CD4-positive, alpha-beta T cell treated with Interleukin-21 for 1 hour (primary cell): ENCODE results near the gene KANSL1L.
"Not testable (repeated sequence)": the region's sequence is repeated elsewhere in the genome, so short reads cannot be mapped to it uniquely, and the experiment has no call there.

Experiments used
- DNase-seq: peaks from one replicate; pipeline ENCODE4 v3.0.0-alpha.2; 2020

The KANSL1L gene, protein sequence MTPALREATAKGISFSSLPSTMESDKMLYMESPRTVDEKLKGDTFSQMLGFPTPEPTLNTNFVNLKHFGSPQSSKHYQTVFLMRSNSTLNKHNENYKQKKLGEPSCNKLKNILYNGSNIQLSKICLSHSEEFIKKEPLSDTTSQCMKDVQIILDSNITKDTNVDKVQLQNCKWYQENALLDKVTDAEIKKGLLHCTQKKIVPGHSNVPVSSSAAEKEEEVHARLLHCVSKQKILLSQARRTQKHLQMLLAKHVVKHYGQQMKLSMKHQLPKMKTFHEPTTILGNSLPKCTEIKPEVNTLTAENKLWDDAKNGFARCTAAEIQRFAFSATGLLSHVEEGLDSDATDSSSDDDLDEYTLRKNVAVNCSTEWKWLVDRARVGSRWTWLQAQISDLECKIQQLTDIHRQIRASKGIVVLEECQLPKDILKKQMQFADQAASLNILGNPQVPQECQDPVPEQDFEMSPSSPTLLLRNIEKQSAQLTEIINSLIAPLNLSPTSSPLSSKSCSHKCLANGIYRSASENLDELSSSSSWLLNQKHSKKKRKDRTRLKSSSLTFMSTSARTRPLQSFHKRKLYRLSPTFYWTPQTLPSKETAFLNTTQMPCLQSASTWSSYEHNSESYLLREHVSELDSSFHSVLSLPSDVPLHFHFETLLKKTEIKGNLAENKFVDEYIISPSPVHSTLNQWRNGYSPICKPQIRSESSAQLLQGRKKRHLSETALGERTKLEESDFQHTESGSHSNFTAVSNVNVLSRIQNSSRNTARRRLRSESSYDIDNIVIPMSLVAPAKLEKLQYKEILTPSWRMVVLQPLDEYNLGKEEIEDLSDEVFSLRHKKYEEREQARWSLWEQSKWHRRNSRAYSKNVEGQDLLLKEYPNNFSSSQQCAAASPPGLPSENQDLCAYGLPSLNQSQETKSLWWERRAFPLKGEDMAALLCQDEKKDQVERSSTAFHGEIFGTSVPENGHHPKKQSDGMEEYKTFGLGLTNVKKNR

DNA sequence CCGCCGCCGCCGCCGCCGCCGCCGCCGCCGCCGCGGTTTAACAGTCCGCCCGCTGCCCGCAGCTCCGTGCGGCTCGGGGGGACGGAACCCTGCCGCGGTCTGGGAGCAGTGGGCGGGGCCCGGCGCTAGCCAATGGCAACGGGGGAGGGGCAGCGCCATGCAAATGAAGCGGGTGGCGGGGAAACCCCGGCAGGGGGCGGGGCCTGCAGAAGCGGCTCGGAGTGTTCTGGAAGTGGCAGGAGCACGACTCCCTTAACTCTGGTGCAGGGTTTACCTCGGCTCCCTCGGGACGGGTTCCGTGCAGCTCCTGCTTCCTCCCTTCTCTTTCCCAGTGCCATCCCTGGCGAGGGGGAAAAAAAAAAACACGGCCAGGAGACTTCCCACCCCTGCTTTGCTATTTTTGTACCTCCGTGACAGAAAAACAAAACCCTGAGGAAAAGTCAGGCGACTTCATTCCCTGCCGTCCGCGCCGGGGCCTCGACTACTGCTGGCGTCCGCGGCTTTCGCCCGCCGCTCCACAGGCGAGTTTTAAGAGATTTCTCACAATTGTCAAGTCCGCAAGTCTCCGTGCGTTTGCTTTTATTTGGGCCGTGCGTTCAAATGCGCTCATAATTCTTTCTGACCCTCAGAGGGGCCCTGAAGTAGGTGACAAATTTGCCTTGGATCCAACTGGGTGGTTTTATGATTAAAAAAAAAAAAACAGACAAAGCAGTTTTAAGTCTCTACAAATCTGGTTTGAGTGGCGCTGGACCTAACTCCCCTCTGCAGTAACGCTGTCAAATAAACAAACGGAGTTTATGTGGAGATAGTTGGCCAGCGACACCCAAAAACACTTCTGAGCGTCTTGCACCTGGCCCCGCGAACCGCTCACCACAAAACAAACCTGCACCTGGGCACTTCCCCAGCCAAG, at the start of gene KANSL1L:
KANSL1L (minus strand) TSS at position 101 of the 910 bp plus-strand sequence. CDS start 16,827 bp downstream, outside the sequence.
- DNase-seq, result peak; percentile 96

DNA sequence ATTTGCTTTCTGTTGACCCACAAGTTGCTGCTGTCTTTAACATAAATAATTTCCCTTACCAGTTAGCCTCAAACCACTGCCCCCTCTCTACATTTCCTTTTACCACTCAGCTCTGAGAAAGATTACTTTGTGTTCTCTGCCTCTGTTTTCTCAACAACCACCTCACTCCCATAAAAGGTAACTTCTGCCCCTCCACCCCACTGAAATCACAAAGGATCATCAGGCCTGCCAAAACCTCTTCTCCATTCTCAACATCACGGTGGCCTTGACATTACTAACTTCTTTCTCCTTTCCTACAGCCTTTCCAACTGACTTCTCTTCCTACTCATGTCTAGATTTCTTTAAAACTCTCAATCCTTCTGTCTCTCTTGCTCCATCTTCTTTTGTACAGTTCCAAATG, 43.9 kb upstream of the KANSL1L start:
- DNase-seq, result no peak

DNA sequence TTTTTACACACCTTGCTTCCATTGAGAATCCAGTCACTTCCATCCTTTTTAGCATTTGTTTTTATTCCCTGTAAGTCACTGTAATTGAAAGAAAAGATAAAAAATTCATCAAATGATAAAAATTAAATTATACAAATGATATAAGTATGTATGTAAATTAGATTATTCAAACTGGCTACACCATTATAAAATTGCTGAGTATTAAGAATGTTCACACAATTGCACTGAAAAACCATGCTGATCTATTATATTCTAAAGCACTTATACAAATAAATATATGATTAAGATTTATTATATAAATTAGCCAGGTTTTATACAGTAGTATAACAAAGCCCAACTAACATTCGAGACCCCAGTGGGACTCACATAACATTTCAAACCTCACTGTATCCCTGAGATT, 39.0 kb upstream of the KANSL1L start:
- DNase-seq, result no peak

DNA sequence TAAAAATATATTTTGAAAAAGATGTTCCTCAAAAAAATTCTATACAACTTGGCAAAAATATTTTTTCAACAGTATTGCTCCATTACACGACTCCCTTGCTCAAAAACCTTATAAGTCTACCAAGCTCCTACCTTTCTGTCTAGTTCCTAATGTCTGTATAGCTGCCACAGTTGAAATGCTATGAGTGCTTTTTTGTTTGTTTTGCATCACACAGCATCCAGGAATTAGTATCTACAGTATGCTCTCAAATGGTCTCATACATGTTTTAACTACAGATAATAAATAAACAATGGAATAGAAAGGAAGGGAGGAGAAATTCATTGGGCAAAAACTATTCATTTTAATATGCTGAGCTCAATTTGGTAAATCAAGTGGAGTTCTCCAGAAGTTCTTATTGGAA, 36.7 kb upstream of the KANSL1L start:
- DNase-seq, result no peak

DNA sequence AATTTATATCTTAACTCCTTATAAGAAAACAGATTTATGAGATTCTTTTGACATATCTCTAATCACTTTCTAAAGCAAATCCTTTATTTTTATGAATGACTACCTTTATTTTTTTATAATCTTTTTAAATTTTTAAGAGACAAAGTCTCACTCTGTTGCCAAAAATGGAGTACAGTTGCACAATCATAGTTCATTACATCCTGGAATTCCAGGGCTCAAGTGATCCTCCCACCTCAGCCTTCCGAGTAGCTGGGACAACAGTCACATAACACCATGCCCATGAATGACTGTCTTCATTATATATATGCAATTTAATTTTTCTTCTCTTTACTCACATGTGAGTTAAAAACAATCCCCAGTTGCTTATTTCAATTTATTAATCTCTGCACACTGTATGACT, 32.3 kb upstream of the KANSL1L start:
- no peak for DNase-seq

DNA sequence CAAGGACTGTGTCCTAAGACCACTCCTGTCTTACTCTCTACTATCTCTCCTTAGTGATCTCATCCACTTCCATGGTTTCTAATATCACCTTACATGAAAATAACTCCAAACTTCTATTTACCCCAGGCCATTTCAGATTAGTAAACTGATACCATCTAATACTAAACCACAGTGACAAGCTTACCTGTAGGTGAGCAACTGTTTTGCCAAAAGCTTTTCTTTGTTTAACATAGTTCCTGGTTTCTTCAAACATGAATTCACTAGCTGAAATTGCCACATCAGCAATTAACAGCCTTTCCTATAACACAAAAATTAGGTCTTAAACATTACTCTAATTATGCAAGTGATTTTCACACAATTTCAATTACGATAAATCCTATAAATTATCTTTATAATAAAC, 31.9 kb upstream of the KANSL1L start:
- DNase-seq, result no peak

DNA sequence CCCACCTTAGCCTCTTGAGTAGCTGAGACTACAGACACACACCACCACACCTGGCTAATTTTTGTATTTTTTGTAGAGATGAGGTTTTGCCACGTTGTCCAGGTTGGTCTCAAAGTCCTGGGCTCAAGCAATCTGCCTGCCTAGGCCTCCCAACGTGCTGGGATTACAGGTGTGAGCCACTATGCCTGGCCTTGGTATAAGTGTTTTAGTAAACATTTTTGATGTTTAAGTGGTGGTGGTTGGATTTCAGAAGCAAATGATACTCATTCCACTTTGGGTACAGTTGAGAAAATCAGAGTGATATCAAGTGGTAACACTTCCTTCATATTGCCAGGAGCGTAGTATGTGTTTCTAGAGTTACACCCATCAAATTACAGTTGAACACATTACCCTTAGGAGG, 28.6 kb upstream of the KANSL1L start:
- no peak for DNase-seq

DNA sequence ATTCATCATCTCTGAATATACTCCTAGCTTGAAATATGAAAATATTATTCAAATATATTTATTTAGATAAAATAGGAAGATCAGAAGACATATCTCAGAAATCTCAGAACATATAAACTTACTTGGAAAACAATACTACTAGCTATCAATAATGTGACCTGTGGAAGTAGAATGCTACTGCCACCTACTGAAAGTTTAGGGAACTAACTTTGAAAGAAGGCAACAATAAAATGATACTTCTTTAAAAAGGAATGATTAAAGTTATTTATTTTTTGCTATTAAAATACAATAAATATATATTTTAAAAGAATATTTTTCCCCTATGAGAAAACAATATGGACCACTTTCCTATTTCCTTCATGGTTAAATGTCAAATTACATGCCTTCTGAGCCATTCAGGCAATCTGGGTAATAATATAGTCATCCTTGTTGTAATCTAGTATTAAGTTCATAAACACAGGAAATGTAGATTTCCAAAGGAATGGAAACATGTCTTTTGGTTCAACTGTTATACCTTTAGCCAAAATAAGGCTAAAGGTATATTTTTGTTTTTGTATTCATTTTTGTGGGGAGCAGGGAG, 28.1 kb upstream of the KANSL1L start:
- DNase-seq, result peak; percentile 44

DNA sequence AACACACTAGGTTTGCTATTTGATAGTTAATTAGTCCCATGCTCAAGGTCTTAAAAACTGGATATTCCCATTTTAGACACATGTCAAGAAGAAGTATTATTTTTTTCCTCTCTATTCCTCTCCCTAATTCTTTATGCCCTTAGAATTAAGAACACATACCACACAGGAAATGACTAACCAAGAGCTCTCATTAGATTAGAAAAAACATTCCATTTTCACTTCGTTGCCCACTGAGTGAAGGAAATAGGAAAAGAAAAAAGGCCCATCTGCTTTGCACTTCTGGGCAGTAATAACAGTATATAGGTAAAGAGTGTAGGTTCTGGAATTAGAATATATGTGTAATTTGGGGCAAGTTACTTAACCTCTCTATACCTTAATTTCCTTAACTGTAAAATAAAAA, 27.1 kb upstream of the KANSL1L start:
- no peak for DNase-seq

DNA sequence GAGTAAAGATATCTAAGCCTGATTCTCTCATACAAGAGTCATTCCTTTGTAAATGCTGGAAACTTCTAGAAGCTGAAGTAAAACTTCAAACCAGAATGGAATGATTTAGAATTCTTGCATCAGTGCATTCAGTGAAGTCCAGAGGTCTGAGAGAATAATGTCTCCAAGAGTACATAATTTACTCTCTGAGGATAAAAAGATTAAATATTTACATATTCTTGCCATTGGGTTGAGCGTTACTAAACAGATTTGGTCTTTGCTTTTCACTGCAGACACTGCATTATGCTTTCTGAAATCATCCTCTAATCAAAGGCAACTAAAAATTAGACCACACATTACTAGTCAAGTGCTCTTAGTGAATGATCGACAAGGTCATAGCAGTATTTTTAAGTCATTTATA, 26.5 kb upstream of the KANSL1L start:
- DNase-seq, result no peak

DNA sequence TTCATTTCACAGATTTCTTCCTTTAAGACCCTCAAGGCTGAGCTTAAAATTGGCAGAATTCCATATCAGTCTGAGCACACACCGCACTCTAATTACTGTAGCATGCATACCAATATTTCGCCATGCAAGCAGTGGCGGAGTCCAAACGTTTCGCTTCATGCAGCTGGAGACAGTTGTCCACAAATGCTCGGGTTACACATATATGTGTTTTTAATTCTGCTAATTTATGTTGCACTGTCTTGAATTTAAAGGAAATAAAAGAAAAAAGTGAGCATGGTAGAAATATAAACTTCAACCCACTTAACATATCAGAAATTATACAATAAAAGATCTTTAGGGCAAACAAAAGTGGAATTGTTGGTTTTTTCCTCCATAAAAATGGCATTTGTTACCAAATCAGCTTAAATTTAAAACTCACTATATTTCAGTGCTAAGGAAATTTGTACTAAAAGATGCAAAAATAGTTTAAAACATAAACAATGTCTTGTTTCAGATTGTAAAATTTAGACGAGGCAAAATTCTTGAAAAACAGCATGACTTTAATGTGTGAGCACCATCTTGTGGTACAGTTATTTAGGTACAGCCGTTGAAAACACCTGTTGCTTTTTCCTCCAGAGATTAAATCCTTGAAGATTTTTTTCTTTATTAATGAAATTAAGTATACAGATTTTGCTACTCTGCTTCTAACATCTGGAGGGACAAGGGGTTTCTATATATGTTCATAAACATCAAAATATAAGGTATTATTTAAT, 24.1 kb upstream of the KANSL1L start:
- DNase-seq, result peak; percentile 52

DNA sequence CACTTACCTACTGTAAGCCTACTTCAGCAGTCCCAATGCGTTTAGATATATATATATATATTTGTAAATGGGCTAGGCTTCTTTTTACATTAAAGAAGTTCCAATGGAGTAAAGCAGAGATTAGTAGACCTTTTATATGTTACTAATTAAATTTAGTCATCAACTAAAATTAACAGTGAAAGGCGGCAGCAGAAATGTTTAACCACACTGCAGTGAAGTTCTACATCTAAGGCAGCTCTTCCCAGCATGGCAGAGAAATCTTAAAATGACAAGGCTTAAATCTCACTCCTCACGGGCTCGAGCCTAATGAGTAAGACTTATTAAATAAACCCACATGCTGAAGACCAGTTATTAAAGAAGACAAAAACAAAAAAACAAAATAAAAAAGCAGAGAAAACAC, 19.1 kb upstream of the KANSL1L start:
- no peak for DNase-seq

DNA sequence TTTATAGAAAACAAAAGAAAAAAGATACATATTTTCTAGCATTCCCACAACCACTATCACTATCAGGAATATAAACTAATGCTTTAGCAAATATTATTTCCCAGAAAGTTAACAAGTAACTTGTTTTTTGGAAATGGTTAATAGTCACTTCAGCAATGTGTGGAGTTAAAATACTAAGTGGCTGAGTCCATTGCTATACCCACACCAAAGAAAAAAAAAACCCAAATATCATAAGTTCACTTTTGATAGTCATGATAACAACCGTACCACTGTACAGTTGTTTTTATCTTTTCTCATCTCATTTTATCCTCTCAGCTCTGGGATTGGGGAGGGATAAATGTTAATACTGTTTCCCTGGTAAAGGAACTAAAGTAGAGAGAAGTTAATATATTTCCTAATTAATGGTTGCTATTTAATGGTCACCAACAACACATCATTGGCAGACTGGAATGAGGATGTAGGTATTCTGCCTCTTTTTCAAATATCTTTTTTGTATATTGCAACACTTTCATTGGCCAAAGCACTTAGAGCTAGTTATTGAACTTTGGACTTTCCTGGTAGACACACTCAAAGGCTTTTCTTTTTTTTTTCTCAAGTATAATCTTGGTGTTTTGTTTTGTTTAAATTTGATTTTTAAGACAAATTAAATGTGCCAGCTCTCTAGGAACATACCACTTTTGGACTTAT, 18.4 kb upstream of the KANSL1L start:
- no peak for DNase-seq

DNA sequence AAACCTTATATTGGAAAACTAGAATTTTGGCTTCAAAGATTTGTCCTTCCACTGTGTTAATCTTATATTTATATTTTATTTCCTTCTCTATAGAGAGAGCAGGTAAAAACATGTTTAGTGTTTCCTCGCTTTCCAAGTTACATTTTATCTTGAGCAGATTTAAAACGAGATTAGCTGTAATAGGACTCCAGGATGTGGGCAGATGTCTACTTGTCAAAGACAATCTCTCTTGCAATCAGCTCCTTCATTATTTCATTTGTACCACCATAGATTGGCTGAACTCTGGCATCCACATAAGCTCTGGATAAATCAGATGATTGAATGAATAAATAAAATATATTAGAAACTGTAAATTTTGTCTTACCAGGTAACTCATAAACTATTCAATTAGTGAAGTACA, 17.5 kb upstream of the KANSL1L start:
- DNase-seq, result no peak

DNA sequence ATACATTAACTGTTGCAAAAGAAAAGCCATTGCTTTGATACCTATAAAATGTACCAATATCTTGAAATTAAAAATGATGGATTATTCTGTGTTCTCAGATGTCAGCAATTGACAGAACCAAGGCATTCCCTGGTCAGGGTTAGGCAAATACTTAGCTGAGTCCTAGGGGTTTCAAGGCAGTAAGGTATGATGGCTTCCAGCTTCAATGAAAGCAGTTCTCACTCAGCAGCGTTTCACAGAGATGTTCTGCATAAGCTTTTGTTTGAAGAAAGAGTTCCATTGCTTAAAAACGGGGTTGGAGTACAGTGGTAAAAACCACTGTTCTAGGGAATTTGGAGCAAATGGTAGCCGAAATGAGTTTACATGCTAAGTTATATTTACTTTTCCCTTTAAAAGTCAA, 17.0 kb upstream of the KANSL1L start:
- DNase-seq, result no peak

DNA sequence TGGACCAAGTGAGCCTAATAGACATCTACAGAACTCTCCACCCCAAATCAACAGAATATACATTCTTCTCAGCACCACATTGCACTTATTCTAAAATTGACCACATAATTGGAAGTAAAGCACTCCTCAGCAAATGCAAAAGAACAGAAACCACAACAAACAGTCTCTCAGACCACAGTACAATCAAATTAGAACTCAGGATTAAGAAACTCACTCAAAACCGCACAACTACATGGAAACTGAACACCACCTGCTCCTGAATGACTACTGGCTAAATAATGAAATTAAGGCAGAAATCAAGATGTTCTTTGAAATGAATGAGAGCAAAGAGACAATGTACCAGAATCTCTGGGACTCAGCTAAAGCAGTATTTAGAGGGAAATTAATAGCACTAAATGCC, 12.7 kb upstream of the KANSL1L start:
- not testable (repeated sequence) for DNase-seq

DNA sequence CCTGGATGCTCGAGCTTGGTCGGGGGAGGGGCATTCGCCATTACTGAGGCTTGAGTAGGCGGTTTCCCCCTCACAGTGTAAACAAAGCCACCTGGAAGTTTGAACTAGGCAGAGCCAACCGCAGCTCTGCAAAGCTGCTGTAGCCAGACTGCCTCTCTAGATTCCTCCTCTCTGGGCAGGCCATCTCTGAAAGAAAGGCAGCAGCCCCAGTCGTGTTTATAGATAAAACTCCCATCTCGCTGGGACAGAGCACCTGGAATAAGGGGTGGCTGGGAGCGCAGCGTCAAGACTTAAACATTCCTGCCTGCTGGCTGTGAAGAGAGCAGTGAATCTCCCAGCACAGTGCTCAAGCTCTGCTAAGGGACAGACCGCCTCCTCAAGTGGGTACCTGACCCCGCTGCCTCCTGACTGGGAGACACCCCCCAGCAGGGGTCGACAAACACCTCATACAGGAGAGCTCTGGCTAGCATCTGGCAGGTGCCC, 10.4 kb upstream of the KANSL1L start:
- DNase-seq, result peak; percentile 7

DNA sequence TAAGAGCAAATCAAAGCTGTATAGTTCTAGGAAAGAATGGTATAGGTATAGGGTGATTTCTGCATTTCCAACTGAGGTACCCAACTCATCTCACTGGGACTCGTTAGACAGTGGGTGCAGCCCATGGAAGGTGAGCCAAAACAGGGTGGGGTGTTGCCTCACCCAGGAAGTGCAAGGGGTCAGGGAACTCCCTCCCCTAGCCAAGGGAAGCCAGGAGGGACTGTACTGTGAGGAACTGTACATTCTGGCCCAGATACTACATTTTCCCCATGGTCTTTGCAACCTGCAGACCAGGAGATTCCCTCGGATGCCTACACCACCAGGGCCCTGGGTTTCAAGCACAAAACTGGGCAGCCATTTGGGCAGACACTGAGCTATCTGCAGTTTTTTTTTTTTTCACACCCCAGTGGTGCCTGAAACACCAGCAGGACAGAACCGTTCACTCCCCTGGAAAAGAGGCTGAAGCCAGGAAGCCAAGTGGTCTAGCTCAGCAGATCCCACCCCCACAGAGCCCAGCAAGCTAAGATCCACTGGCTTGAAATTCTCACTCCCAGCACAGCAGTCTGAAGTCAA, 9.9 kb upstream of the KANSL1L start:
- DNase-seq, result not testable (repeated sequence)

DNA sequence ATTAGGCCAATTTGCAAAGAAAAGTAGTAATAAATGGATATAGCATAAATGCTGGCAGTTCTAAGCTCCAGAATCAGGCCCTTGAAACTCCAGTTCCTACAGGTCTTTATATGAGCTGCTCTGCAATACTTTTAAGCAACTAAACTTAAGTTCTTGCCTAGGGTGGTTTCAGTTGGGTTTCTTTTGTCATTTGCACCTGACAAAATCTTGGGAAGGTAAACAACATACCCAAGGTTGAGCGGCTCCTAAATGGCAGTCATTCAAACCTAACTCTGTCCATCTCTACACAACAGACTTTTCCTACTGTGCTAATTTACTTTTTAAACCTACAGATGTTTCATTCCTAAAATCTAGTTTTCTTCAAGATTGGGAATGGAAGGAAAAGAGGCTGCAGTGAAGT, 9.3 kb upstream of the KANSL1L start:
- no peak for DNase-seq

DNA sequence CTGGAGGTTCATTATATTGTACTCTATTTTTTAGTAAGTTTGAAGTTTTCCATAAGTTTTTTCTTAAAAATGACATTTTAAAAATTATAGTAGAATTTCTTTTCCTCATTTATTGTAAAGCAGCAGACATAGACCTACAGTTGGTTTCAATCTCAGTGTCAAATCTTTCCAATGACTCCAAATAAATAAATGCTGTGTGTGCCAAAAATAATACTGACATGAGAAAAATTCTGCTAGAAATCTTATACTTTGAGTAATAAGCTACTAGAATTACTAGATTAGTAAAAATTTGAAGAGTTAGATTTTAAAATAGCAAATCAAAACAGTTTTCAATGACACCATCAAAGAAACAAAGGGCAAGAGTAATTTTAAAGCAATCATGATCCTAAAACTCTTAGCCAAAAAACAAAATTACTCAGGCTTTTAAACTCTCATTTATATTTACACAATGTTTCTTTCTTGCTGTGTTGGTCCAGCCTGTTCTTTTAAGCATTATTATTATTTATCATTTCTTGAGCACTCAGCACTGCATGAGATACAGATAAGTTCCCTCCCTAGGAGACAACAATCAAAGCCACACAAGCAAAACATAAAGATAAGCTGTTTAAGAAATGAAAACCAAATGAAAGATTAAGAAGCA, 8.3 kb upstream of the KANSL1L start:
- no peak for DNase-seq
